ENCODE data around the gene FAM20B. TPM values are rescaled to one million over a fixed set of nuclear protein-coding genes. Genes with fewer than 3 reads are reported as not detected.
A peak's percentile ranks its signal among the peaks of the same experiment; 100 is the strongest.

The FAM20B gene
- total RNA-seq, 1 donor from 2014 or later: 39.5 TPM

DNA sequence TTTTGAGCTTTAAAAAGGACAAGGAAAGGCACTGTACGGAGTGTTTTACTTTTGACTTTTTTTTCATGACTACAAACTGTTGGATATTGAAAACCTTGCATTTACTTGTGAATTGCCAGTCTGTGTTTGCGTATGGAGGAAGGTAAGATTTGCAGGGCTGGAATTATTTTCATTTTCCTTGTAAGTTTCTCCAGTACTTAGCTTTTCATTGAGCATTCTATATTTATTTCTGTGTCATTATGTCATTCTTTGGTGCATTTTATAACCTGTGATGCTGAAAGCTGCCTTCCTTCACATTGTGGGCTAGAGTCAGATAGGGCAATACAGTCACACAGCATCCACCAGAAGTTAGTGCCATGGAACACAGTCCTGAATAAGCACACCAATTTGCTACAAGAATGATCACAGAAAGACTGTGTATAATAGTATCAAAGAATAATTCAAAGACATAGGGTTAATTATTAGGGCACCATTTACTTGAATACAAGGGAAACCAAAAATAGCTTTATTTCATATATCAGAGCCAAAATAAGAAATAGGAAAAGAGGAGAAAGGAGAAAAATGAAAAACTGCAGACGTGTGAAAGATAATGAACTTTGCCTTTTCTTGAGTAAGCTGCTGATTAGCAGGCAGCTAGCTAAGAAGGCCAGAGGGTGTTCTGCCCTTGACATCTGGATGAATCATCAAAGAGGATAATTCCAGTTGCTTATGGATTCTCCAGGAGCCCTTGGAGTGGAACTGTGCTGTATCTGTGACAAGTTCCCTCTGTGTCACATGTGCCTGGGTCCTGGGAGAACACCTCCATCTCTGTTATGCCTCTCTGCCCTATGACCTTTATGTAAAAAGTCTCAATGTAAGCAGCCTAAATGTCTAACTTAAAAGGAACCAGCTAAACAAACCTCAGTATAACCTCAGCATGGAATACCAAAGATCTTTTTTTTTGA is 8.0 kb upstream of the FAM20B start:
- FAIRE-seq (no peak), DNase-seq (ENCODE audit: low read depth) (peak; percentile 67)
- H3K27me3 ChIP-seq (ENCODE audit: control insufficient read depth, insufficient read depth, low read length): no peaks in the 10 kb centered on the region
- H3K4me3 ChIP-seq (ENCODE audit: low read depth, low read length): no peak overlapping the region
- TF ChIP-seq, protein P1, sequence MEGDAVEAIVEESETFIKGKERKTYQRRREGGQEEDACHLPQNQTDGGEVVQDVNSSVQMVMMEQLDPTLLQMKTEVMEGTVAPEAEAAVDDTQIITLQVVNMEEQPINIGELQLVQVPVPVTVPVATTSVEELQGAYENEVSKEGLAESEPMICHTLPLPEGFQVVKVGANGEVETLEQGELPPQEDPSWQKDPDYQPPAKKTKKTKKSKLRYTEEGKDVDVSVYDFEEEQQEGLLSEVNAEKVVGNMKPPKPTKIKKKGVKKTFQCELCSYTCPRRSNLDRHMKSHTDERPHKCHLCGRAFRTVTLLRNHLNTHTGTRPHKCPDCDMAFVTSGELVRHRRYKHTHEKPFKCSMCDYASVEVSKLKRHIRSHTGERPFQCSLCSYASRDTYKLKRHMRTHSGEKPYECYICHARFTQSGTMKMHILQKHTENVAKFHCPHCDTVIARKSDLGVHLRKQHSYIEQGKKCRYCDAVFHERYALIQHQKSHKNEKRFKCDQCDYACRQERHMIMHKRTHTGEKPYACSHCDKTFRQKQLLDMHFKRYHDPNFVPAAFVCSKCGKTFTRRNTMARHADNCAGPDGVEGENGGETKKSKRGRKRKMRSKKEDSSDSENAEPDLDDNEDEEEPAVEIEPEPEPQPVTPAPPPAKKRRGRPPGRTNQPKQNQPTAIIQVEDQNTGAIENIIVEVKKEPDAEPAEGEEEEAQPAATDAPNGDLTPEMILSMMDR (IDR thresholded peaks at IDR 0.05; ENCODE audit: insufficient read depth, low read length, severe bottlenecking): no peak
- no peaks in the 10 kb centered on the region for H3K36me3 ChIP-seq (ENCODE audit: control insufficient read depth, insufficient read depth, low read length)

DNA sequence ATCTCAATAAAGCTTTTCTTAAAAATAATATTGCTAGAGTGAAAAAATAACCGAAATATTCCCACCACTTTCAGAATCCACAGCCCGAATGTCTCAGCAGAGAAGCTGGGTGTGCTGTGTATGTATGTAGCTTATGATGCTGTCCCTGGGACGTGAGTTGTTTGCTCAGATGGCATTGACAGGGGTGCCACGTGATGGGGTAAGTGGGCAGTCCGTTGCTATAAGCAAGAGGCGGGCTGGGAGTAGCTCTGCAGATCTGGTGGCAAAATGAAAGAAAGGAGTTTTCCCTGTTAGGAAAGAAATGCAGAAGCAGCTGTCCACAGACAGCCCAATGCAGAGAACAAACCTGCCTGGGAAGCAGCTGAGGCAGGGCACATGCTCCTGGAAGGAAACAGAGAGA is 3.8 kb upstream of the FAM20B start:
- no peak overlapping the region for H3K4me3 ChIP-seq (ENCODE audit: low read depth, low read length)
- no peak for FAIRE-seq

DNA sequence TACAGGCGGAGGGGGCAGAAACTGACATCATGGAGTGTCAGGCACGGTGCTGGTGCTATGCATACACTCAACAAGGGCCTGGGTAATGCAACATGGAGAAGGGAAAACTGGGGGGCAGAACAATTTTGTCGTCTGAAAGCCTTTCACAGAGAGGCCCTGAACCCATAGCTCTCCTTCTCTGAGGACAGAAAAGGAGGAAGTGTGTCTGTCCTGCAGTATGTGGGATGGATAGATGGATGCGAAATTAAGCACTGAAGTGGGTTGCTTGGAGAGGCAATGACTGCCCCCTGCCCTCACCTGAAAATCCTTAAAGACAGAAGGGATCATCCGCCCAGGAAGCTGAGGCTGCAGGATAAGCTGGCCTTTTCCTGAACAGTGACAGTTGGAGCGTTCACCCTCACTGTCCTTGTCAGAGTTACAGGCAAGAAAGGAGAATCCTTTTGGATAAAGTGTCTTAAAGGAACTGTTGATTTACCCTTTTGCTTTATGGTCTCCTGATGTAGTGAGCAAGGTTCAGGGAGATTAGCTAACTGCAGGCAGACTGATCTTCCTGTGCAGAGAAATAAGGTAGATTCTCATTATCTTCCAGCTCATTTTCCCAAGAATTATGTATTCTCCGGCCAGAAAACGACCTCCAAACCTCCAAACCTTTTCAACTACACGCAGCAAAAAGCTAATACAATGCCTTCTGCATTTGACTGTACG is 1.6 kb upstream of the FAM20B start:
- FAIRE-seq (no peak), DNase-seq (ENCODE audit: low read depth) (no peak)
- Histone ChIP-seq H3K4me3 (ENCODE audit: low read depth, low read length) (no peak overlapping the region), H3K36me3 (ENCODE audit: control insufficient read depth, insufficient read depth, low read length) (no peaks in the 10 kb centered on the region), H3K27me3 (ENCODE audit: control insufficient read depth, insufficient read depth, low read length) (no peaks in the 10 kb centered on the region)
- TF ChIP-seq, protein P1 (IDR thresholded peaks at IDR 0.05; ENCODE audit: insufficient read depth, low read length, severe bottlenecking): no peak

More for the DNA sequence above, 3.8 kb upstream of the FAM20B start:
- TF ChIP-seq, protein P1 (IDR thresholded peaks at IDR 0.05; ENCODE audit: insufficient read depth, low read length, severe bottlenecking): no peak
- no peaks in the 10 kb centered on the region for H3K27me3 ChIP-seq (ENCODE audit: control insufficient read depth, insufficient read depth, low read length)
- H3K36me3 ChIP-seq (ENCODE audit: control insufficient read depth, insufficient read depth, low read length): no peaks in the 10 kb centered on the region
- DNase-seq (ENCODE audit: low read depth): no peak

DNA sequence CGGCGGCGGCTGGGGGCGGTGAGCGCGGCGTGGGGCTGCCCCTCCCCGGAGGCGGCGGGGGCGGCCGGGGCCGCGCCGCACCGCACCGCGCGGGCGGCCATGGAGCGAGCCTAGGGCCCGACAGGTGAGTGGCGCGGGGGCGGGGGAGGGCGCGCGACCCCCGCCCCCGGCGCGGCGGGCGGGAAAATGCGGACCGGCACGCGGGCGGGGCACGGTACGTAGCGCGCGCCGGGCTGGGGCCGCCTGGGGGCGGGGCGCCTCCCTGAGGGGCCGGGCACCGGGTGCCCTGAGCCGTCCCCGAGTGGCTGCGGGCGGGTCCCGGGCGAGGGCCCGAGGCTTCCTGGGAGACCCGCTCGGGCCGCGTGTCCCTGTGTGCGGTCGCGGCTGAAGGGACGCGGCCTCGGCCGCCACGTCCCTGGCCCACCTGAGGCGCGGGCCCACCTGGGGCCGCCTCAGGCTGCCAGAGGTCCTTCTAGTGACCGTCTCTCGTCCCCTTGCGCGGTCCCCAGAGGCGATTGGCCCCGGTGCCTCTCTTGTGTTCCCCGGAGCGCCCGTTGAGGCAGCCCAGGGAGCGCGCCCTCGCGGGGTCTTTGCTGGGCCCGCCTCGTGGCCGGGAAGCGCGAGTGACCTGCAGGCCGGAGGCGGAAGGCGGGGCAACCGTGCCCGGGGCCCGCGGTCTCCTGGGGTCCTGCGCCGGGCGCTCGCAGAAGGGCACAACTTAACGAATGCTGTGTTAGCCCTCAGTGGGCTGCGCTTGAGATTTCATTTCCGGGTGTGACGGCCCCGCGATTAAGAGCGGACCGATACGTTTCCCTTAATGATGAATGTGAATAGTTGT is 500 bp downstream of the FAM20B start:
- peak; percentile 31 for DNase-seq (ENCODE audit: low read depth)

More for the DNA sequence above, 500 bp downstream of the FAM20B start:
- no peaks in the 10 kb centered on the region for H3K36me3 ChIP-seq (ENCODE audit: control insufficient read depth, insufficient read depth, low read length)
- TF ChIP-seq, protein P1 (IDR thresholded peaks at IDR 0.05; ENCODE audit: insufficient read depth, low read length, severe bottlenecking): no peak
- no peaks in the 10 kb centered on the region for H3K27me3 ChIP-seq (ENCODE audit: control insufficient read depth, insufficient read depth, low read length)
- peak overlapping the region; percentile 91 for H3K4me3 ChIP-seq (ENCODE audit: low read depth, low read length)
- FAIRE-seq: no peak

All from bronchial epithelial cell (primary cell).